HEK293T (cell line): ENCODE measurements around the gene GNB5.

Source experiments
- BHLHE40 ChIP-seq: fragments of 450-650 bp; IDR thresholded peaks from 2 replicates; pipeline ENCODE4 v1.6.1; 2016; ENCODE audit warnings: mild to moderate bottlenecking, moderate library complexity, borderline replicate concordance
- L3MBTL2 ChIP-seq: fragments of 450-650 bp; conservative IDR thresholded peaks from 2 replicates; pipeline ENCODE4 v1.6.1; 2016; ENCODE audit warnings: mild to moderate bottlenecking
- SUZ12 ChIP-seq: fragments of 450-650 bp; IDR thresholded peaks from 2 replicates; pipeline ENCODE4 v1.6.1; 2016; ENCODE audit warnings: mild to moderate bottlenecking
- TARDBP ChIP-seq: fragments of 450-650 bp; IDR thresholded peaks from 2 replicates; pipeline ENCODE4 v1.6.1; 2016
- ZNF384 ChIP-seq: fragments of 450-650 bp; IDR thresholded peaks from 2 replicates; pipeline ENCODE4 v1.6.1; 2016

DNA sequence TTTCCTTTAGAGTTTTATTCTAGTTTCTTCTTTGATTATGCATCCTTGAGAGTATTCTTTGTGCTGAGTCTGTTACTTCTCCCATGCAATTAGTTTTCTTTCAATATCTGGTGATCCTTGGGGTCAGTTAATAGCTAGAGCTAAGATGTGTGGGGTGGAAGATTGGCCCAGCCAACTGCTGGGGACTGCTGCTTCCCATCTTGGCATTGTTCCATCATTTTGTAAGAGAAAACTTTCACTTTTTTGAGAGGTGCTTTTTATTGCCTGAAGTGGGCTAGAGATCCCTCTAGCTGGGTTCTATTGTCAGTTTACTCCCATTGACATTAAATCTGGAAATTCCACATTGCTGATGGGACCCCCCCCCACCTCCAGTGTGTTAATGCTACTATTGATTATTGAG is 94.0 kb downstream of the GNB5 start:
- no peak for TF ChIP-seq BHLHE40
- TF ChIP-seq SUZ12: no peak
- no peak for TF ChIP-seq ZNF384
- TF ChIP-seq L3MBTL2: no peak
- no peak for TF ChIP-seq TARDBP
